Central memory CD8-positive, alpha-beta T cell (primary cell): ENCODE results near the gene HBD.

ENCODE experiments used
- ATAC-seq: fragments of 150-1000 bp; cut with Tn5 transposase; replicated peaks from 2 replicates; pipeline ENCODE4 v1.10.0; 2022; ENCODE audit warnings: mild to moderate bottlenecking, moderate FRiP score, moderate number of reproducible peaks; ENCODE audit not compliant: poor library complexity, severe bottlenecking; ENCODE audit errors: extremely low read depth
- DNase-seq, 2 donors: peaks; one replicate each; pipeline ENCODE4 v3.0.0; 2021; ENCODE audit warnings: low spot score in 2 of 2
- H3K27ac Mint-ChIP-seq: one replicate; pipeline ENCODE4 v1.8.0; 2022; ENCODE audit warnings: low read depth, mild to moderate bottlenecking, moderate library complexity, mixed read lengths
- H3K27me3 Mint-ChIP-seq: one replicate; pipeline ENCODE4 v1.8.0; 2022; ENCODE audit warnings: mixed read lengths
- H3K36me3 Mint-ChIP-seq: one replicate; pipeline ENCODE4 v1.8.0; 2022; ENCODE audit warnings: mild to moderate bottlenecking, moderate library complexity, mixed read lengths; ENCODE audit not compliant: insufficient read depth
- H3K4me1 Mint-ChIP-seq: one replicate; pipeline ENCODE4 v1.8.0; 2022; ENCODE audit warnings: mixed read lengths
- H3K4me3 Mint-ChIP-seq: one replicate; pipeline ENCODE4 v1.8.0; 2022; ENCODE audit warnings: mild to moderate bottlenecking, moderate library complexity, mixed read lengths
- H3K9me3 Mint-ChIP-seq: one replicate; pipeline ENCODE4 v1.8.0; 2022; ENCODE audit warnings: mixed read lengths

HBD gene

GRCh38 chr11:5226732-5227310 is 7.5 kb downstream of the HBD start, which contains the start of gene HBB:
TSS of gene HBB (minus strand) at chr11:5227071. CDS start at chr11:5227021, 50 bp downstream.
- ATAC-seq (no peak), DNase-seq (no peak)
- Mint-ChIP-seq H3K27me3 (no peaks in the 10 kb centered on the region), H3K4me3 (no peak within 1 kb of the TSS), H3K9me3 (no peaks in the 10 kb centered on the region), H3K27ac (no peak within 1 kb of the TSS), H3K4me1 (no peaks in the 10 kb centered on the region), H3K36me3 (no peaks in the 10 kb centered on the region)

DNA sequence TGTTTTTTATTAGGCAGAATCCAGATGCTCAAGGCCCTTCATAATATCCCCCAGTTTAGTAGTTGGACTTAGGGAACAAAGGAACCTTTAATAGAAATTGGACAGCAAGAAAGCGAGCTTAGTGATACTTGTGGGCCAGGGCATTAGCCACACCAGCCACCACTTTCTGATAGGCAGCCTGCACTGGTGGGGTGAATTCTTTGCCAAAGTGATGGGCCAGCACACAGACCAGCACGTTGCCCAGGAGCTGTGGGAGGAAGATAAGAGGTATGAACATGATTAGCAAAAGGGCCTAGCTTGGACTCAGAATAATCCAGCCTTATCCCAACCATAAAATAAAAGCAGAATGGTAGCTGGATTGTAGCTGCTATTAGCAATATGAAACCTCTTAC is 8.8 kb downstream of the HBD start:
- Mint-ChIP-seq H3K9me3 (peaks cover 4% of the 10 kb centered on the region), H3K4me3 (no peak overlapping the region), H3K27ac (no peak overlapping the region), H3K36me3 (no peaks in the 10 kb centered on the region), H3K27me3 (no peaks in the 10 kb centered on the region), H3K4me1 (no peaks in the 10 kb centered on the region)
- ATAC-seq: no peak
- DNase-seq: no peak

GRCh38 chr11:5224538-5225479 is 9.5 kb downstream of the HBD start:
- ATAC-seq (no peak), DNase-seq (no peak)
- H3K27ac Mint-ChIP-seq: no peak overlapping the region
- no peaks in the 10 kb centered on the region for H3K27me3 Mint-ChIP-seq
- no peak overlapping the region for H3K4me3 Mint-ChIP-seq
- H3K9me3 Mint-ChIP-seq: peaks cover 6% of the 10 kb centered on the region
- H3K4me1 Mint-ChIP-seq: no peaks in the 10 kb centered on the region
- no peaks in the 10 kb centered on the region for H3K36me3 Mint-ChIP-seq

DNA sequence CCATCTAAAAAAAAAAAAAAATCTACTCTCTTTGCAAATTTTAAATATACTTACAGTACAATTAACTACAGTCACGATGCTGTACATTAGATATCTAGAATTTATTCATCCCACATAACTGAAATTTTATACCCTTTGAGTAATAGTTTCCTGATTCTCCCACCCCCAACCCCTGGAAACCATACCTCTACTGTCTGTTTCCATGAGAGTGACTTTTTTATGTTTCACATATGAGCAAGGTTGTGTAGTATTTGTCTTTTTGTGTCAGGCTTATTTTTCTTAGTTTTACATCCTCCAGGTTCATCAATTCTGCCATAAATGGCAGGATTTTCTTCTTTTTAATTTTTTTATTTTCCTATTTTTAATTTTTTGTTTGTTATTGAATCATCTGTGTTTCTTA is 10.6 kb downstream of the HBD start:
- H3K36me3 Mint-ChIP-seq: no peaks in the 10 kb centered on the region
- no peaks in the 10 kb centered on the region for H3K4me1 Mint-ChIP-seq
- no peak overlapping the region for H3K27ac Mint-ChIP-seq
- H3K4me3 Mint-ChIP-seq: no peak overlapping the region
- H3K9me3 Mint-ChIP-seq: peaks cover 11% of the 10 kb centered on the region
- no peaks in the 10 kb centered on the region for H3K27me3 Mint-ChIP-seq
- no peak for ATAC-seq
- DNase-seq: no peak

GRCh38 chr11:5223146-5223545 is 11.1 kb downstream of the HBD start:
- H3K4me1 Mint-ChIP-seq: no peaks in the 10 kb centered on the region
- H3K27ac Mint-ChIP-seq: no peak overlapping the region
- peaks cover 12% of the 10 kb centered on the region for H3K9me3 Mint-ChIP-seq
- ATAC-seq (no peak), DNase-seq (no peak)
- H3K36me3 Mint-ChIP-seq: no peaks in the 10 kb centered on the region
- H3K4me3 Mint-ChIP-seq: no peak overlapping the region
- no peaks in the 10 kb centered on the region for H3K27me3 Mint-ChIP-seq

GRCh38 chr11:5210376-5210885 is 23.9 kb downstream of the HBD start:
- ATAC-seq (no peak), DNase-seq (no peak)
- Mint-ChIP-seq H3K27ac (no peak overlapping the region), H3K36me3 (no peaks in the 10 kb centered on the region), H3K4me3 (no peak overlapping the region), H3K27me3 (no peaks in the 10 kb centered on the region), H3K4me1 (no peaks in the 10 kb centered on the region), H3K9me3 (no peaks in the 10 kb centered on the region)

DNA sequence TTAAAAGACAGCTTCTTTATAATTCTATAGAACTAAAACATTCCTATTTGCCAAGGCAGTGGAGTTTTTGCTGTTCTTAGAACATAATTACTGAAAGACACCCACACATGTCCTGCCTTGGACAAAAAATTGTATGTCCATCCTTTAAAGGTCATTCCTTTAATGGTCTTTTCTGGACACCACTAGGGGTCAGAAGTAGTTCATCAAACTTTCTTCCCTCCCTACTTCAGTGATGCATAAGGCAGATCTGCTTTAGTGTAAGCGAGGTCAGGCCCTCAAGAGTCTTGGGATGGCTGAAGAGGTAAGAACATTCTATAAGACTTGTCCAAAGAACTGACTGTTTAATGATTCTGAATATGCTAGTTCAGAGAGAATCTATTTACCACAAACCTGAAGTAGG is 29.5 kb downstream of the HBD start:
- no peaks in the 10 kb centered on the region for H3K27me3 Mint-ChIP-seq
- DNase-seq: no peak

DNA sequence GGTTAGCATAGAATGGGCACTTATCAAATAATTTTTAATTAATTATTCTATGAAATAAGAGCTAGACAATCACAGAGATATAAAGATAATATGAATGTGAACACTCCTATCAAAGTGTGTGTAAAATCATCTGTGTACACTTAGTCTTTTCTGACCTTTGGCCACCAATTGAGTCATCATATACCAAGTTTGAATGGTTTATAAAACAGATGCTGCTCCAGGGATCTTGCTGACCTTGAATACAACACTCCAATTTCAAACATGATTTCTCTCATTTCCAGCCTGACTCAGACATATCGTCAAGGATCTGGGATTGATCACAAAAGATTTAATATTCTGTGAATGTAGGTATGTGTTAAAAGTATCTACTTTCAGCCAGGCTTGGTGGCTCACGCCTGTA is 30.9 kb downstream of the HBD start:
- H3K27ac Mint-ChIP-seq: no peak overlapping the region

More for the DNA sequence above, 29.5 kb downstream of the HBD start:
- Mint-ChIP-seq H3K4me3 (no peak overlapping the region), H3K9me3 (no peaks in the 10 kb centered on the region), H3K4me1 (no peaks in the 10 kb centered on the region), H3K36me3 (no peaks in the 10 kb centered on the region), H3K27ac (no peak overlapping the region)
- ATAC-seq: no peak

GRCh38 chr11:5200582-5200981 is 33.7 kb downstream of the HBD start, which contains the start of gene OR51V1:
TSS of gene OR51V1 (minus strand) at chr11:5200682. CDS start at chr11:5200682, 0 bp downstream.
- no peak for DNase-seq
- no peaks in the 10 kb centered on the region for H3K4me1 Mint-ChIP-seq
- H3K27ac Mint-ChIP-seq: no peak within 1 kb of the TSS
- no peak within 1 kb of the TSS for H3K4me3 Mint-ChIP-seq
- ATAC-seq: no peak
- no peaks in the 10 kb centered on the region for H3K9me3 Mint-ChIP-seq
- H3K27me3 Mint-ChIP-seq: no peaks in the 10 kb centered on the region
- no peaks in the 10 kb centered on the region for H3K36me3 Mint-ChIP-seq

More for the DNA sequence above, 30.9 kb downstream of the HBD start:
- no peak for DNase-seq
- Mint-ChIP-seq H3K4me3 (no peak overlapping the region), H3K9me3 (no peaks in the 10 kb centered on the region), H3K4me1 (no peaks in the 10 kb centered on the region), H3K36me3 (no peaks in the 10 kb centered on the region), H3K27me3 (no peaks in the 10 kb centered on the region)
- no peak for ATAC-seq

- no peaks in the 10 kb centered on the region for H3K4me1 Mint-ChIP-seq
- DNase-seq: no peak
- no peaks in the 10 kb centered on the region for H3K27me3 Mint-ChIP-seq
- no peaks in the 10 kb centered on the region for H3K9me3 Mint-ChIP-seq
- no peaks in the 10 kb centered on the region for H3K36me3 Mint-ChIP-seq
- no peak overlapping the region for H3K4me3 Mint-ChIP-seq
- no peak overlapping the region for H3K27ac Mint-ChIP-seq
- no peak for ATAC-seq
Measured at GRCh38 chr11:5198285-5198684, 36.0 kb downstream of the HBD start.

GRCh38 chr11:5197536-5197935 is 36.7 kb downstream of the HBD start:
- no peaks in the 10 kb centered on the region for H3K36me3 Mint-ChIP-seq
- no peaks in the 10 kb centered on the region for H3K27me3 Mint-ChIP-seq
- no peaks in the 10 kb centered on the region for H3K4me1 Mint-ChIP-seq
- no peaks in the 10 kb centered on the region for H3K9me3 Mint-ChIP-seq
- ATAC-seq (no peak), DNase-seq (no peak)
- no peak overlapping the region for H3K4me3 Mint-ChIP-seq
- no peak overlapping the region for H3K27ac Mint-ChIP-seq

GRCh38 chr11:5196731-5197130 is 37.6 kb downstream of the HBD start:
- no peak for DNase-seq
- H3K4me1 Mint-ChIP-seq: no peaks in the 10 kb centered on the region
- H3K36me3 Mint-ChIP-seq: no peaks in the 10 kb centered on the region
- ATAC-seq: no peak
- H3K4me3 Mint-ChIP-seq: no peak overlapping the region
- no peaks in the 10 kb centered on the region for H3K9me3 Mint-ChIP-seq
- no peaks in the 10 kb centered on the region for H3K27me3 Mint-ChIP-seq
- no peak overlapping the region for H3K27ac Mint-ChIP-seq

DNA sequence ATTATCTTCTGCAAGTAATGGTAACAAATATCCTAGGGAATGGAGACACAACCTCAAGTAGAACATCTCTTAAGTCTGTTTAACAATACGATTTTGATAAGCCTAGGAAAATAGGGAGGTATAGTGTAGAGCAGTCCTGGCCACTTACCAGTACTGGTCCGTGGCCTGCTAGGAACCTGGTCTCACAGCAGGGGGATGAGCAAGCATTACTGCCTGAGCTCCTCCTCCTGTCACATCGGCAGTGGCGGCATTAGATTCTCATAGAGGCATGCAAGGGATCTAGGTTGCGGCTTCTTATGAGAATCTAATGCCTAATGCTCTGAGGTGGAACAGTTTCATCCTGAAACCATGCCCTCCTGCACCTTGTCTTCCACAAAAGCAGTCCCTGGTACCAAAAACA is 38.2 kb downstream of the HBD start:
- H3K36me3 Mint-ChIP-seq: no peaks in the 10 kb centered on the region
- DNase-seq (no peak), ATAC-seq (no peak)
- no peaks in the 10 kb centered on the region for H3K4me1 Mint-ChIP-seq
- no peak overlapping the region for H3K27ac Mint-ChIP-seq
- no peak overlapping the region for H3K4me3 Mint-ChIP-seq
- peaks cover 6% of the 10 kb centered on the region for H3K9me3 Mint-ChIP-seq
- H3K27me3 Mint-ChIP-seq: no peaks in the 10 kb centered on the region
